IMR-90 (cell line): ENCODE results near the gene OVCA2. TPM values are rescaled to one million over a fixed set of nuclear protein-coding genes. Genes with fewer than 3 reads are reported as not detected.

Experiments used
- ATAC-seq: fragments of 200-7000 bp; cut with Tn5 transposase; 2 replicates; pipeline ENCODE4 v1.9.1; 2020; ENCODE audit warnings: low read depth, mild to moderate bottlenecking, moderate library complexity
- BruUV-seq: library from RNA; stranded (reverse); fragments of 400-500 nt; replicated peaks from 2 replicates; lab custom pipeline; 2021; lab: Mats Ljungman, UMichigan
- CTCF ChIA-PET: fragments of 300-600 bp; formaldehyde crosslinking; extraction: SDS; loops from one replicate; lab custom pipeline; 2021; ENCODE audit warnings: antibody characterized with exemption; lab: Yijun Ruan, JAX
- POLR2A ChIA-PET: fragments of 300-600 bp; sonication (Branson Sonifier 250); formaldehyde crosslinking; loops from one replicate; lab custom pipeline; 2022; ENCODE audit warnings: antibody characterized with exemption; ENCODE audit not compliant: unreplicated experiment; lab: Charles Lee
- DNase-seq: peaks from one replicate; pipeline ENCODE4 v3.0.0; 2013
- H2AFZ ChIP-seq: replicated peaks from 2 replicates; pipeline ENCODE3; 2013; ENCODE audit warnings: low read length, mild to moderate bottlenecking; ENCODE audit not compliant: poor library complexity
- H2AK5ac ChIP-seq: 2 replicates; pipeline ENCODE4 v1.6.1; 2013; ENCODE audit warnings: low read depth, low read length, inconsistent platforms
- H2AK9ac ChIP-seq: replicated peaks from 2 replicates; pipeline ENCODE3; 2013; ENCODE audit warnings: mild to moderate bottlenecking, low read depth, low read length, moderate library complexity; ENCODE audit not compliant: poor library complexity
- H2BK120ac ChIP-seq: 2 replicates; pipeline ENCODE4 v1.6.1; 2013; ENCODE audit warnings: low read depth, low read length, inconsistent platforms
- H2BK15ac ChIP-seq: 3 replicates; pipeline ENCODE4 v1.6.1; 2013; ENCODE audit warnings: low read depth, low read length, inconsistent platforms
- H2BK20ac ChIP-seq: 2 replicates; pipeline ENCODE4 v1.6.1; 2013; ENCODE audit warnings: low read depth, mild to moderate bottlenecking, inconsistent platforms, low read length, moderate library complexity
- H2BK5ac ChIP-seq: 2 replicates; pipeline ENCODE4 v1.6.1; 2013; ENCODE audit warnings: mild to moderate bottlenecking, low read depth, low read length, inconsistent platforms; ENCODE audit not compliant: poor library complexity, severe bottlenecking
- H3K14ac ChIP-seq: replicated peaks from 2 replicates; pipeline ENCODE4 v1.6.1; 2013; ENCODE audit warnings: low read depth, low read length, inconsistent platforms
- H3K18ac ChIP-seq: 2 replicates; pipeline ENCODE4 v1.6.1; 2013; ENCODE audit warnings: low read depth, low read length, control low read depth
- H3K23ac ChIP-seq: 2 replicates; pipeline ENCODE4 v1.6.1; 2013; ENCODE audit warnings: low read depth, low read length, inconsistent platforms
- H3K27ac ChIP-seq: 2 replicates; pipeline ENCODE4 v1.5.1; 2013; ENCODE audit warnings: mild to moderate bottlenecking, control low read depth, low read length; ENCODE audit not compliant: insufficient read depth
- H3K27me3 ChIP-seq: 2 replicates; pipeline ENCODE4 v1.6.1; 2013; ENCODE audit warnings: low read length; ENCODE audit not compliant: control insufficient read depth, insufficient read depth
- H3K36me3 ChIP-seq: 2 replicates; pipeline ENCODE4 v1.6.1; 2013; ENCODE audit warnings: low read length, mixed read lengths; ENCODE audit not compliant: control insufficient read depth, insufficient read depth
- H3K4ac ChIP-seq: 2 replicates; pipeline ENCODE4 v1.6.1; 2013; ENCODE audit warnings: low read depth, low read length, inconsistent platforms
- H3K4me1 ChIP-seq: 2 replicates; pipeline ENCODE4 v1.6.1; 2013; ENCODE audit warnings: low read length, mixed read lengths; ENCODE audit not compliant: control insufficient read depth, insufficient read depth
- H3K4me2 ChIP-seq: 2 replicates; pipeline ENCODE4 v1.6.1; 2013; ENCODE audit warnings: low read depth, mild to moderate bottlenecking, control low read depth, low read length, moderate library complexity
- H3K4me3 ChIP-seq: 2 replicates; pipeline ENCODE4 v1.5.1; 2013; ENCODE audit warnings: low read depth, mild to moderate bottlenecking, control low read depth, low read length, moderate library complexity; ENCODE audit not compliant: insufficient read depth
- H3K56ac ChIP-seq: 2 replicates; pipeline ENCODE4 v1.6.1; 2013; ENCODE audit warnings: low read length, inconsistent platforms; ENCODE audit not compliant: insufficient read depth; ENCODE audit errors: extremely low read depth
- H3K79me1 ChIP-seq, 2 experiments: 2 replicates each; pipeline ENCODE4 v1.6.1; 2013; ENCODE audit warnings: low read length in 2 of 2, inconsistent platforms in 1 of 2, low read depth in 1 of 2
- H3K9ac ChIP-seq: 2 replicates; pipeline ENCODE4 v1.6.1; 2013; ENCODE audit warnings: low read depth, low read length, control low read depth
- H3K9me1 ChIP-seq: 2 replicates; pipeline ENCODE4 v1.6.1; 2013; ENCODE audit warnings: low read length, inconsistent platforms; ENCODE audit not compliant: insufficient read depth
- H3K9me3 ChIP-seq: 2 replicates; pipeline ENCODE4 v1.6.1; 2013; ENCODE audit warnings: low read length; ENCODE audit not compliant: control insufficient read depth, insufficient read depth
- H4K20me1 ChIP-seq: 2 replicates; pipeline ENCODE4 v1.6.1; 2013; ENCODE audit warnings: low read length, inconsistent platforms; ENCODE audit not compliant: insufficient read depth
- H4K5ac ChIP-seq: 2 replicates; pipeline ENCODE4 v1.6.1; 2013; ENCODE audit warnings: mild to moderate bottlenecking, low read depth, low read length, control low read depth
- H4K8ac ChIP-seq, 2 experiments: 2 replicates each; pipeline ENCODE4 v1.6.1; 2013; ENCODE audit warnings: low read depth in 2 of 2, low read length in 2 of 2, control low read depth in 1 of 2, inconsistent platforms in 1 of 2
- H4K91ac ChIP-seq: 2 replicates; pipeline ENCODE4 v1.6.1; 2013; ENCODE audit warnings: low read depth, low read length, inconsistent platforms; ENCODE audit not compliant: insufficient read depth
- WGBS, 2 experiments: methylation state at CpG; one replicate each; pipeline versions ENCODE4 v1.1.5 to v1.1.7; 2013; ENCODE audit warnings: missing lambda C conversion rate in 2 of 2; ENCODE audit not compliant: insufficient read length in 1 of 2; ENCODE audit errors: extremely low coverage in 2 of 2; 5-methylcytosine and 5-hydroxymethylcytosine counted together
- dilution Hi-C: fragments of 300-500 bp; cut with HindIII; formaldehyde crosslinking; loops from one replicate; pipeline ENCODE4 v1.14.3; 2018; ENCODE audit warnings: low sequenced_read_pairs; ENCODE audit not compliant: unreplicated experiment
- in situ Hi-C: fragments of 300-500 bp; cut with MboI; formaldehyde crosslinking; loops from 3 replicates; pipeline ENCODE4 v1.14.3; 2019; ENCODE audit warnings: low sequenced_read_pairs, inconsistent platforms, mixed read lengths
- intact Hi-C: fragments of 100-400 bp; cut with micrococcal nuclease; formaldehyde crosslinking; loops from 2 replicates; pipeline ENCODE4 v1.10.0; 2022
- polyA plus RNA-seq, 3 experiments: library from polyadenylated mRNA; depleted of rRNA; stranded (reverse); fragments of >200 nt; gene quantifications; 2 replicates each; pipeline ENCODE4 v1.2.3, GENCODE V29; 2012; ENCODE audit warnings: low replicate concordance in 1 of 3
- total RNA-seq: library from RNA; depleted of rRNA; stranded (reverse); fragments of >200 nt; gene quantifications from 2 replicates; pipeline ENCODE4 v1.2.3, GENCODE V29; 2012
- TF ChIP-seq, protein P1 (sequence below): fragments of 150-350 bp; IDR thresholded peaks from 2 replicates; pipeline ENCODE4 v1.6.1; 2017; ENCODE audit warnings: mild to moderate bottlenecking, antibody characterized with exemption, low read length, low read depth

The OVCA2 gene
- total and polyA plus RNA-seq, 2 of the 4 experiments (the other 2 are of a cell fraction), result 38.7 to 46.9 TPM

GRCh38 chr17:2074919-2075318 lies 33.1 kb downstream of the OVCA2 start:
- in situ Hi-C loops (no loop called here), dilution Hi-C loops (no loop called here), intact Hi-C loops (no loop called here)
- Histone ChIP-seq H2BK120ac (peak overlapping the region; percentile 69; the same call in 1 of the 2 replicates), H2AFZ (no peak overlapping the region), H3K9me1 (peaks cover 26% of the 10 kb centered on the region), H2BK5ac (peak overlapping the region; percentile 38), H3K56ac (no peak overlapping the region), H2BK20ac (0 out of 2 replicates have a peak overlapping the region, but pooled peaks have one; percentile 54), H3K27me3 (no peaks in the 10 kb centered on the region), H3K18ac (no peak overlapping the region), H3K36me3 (peaks cover 21% of the 10 kb centered on the region), H3K4me1 (peaks cover 44% of the 10 kb centered on the region), H3K4me2 (no peak overlapping the region), H3K9ac (no peak overlapping the region), H4K91ac (peak overlapping the region; percentile 60; the same call in 1 of the 2 replicates), H3K23ac (no peak overlapping the region), H3K79me1 (peaks cover 11 to 44% of the 10 kb centered on the region in 2 experiments), H3K27ac (no peak overlapping the region), H3K14ac (no peak overlapping the region), H3K4ac (peak overlapping the region; percentile 74), H3K4me3 (no peak overlapping the region), H4K5ac (no peak overlapping the region), H4K20me1 (no peaks in the 10 kb centered on the region), H2AK5ac (peak overlapping the region; percentile 59; the same call in 1 of the 2 replicates), H2BK15ac (no peak overlapping the region; the same call in 2 of the 3 replicates), H4K8ac (peak overlapping the region in 1 of 2 experiments; percentile 86; a peak in 2 of 4 replicates), H3K9me3 (no peaks in the 10 kb centered on the region), H2AK9ac (peak overlapping the region; percentile 46)
- 93% methylated on average over 3 of the region's 10 CpGs; no CpG with 5 or more reads in 1 of the 2 experiments for WGBS, 2 experiments
- CTCF ChIA-PET, result interaction anchor here (0.6 to 1.2 kb wide), 3 partner anchors 13 to 233 kb away, joined by 3 to 4 read pairs (median 3); no protein-coding TSS in a partner anchor
- POLR2A ChIA-PET, result no interaction called here
- ATAC-seq, result no peak
- no peak for DNase-seq
- no TSS peak for BruUV-seq
- TF ChIP-seq, protein P1, sequence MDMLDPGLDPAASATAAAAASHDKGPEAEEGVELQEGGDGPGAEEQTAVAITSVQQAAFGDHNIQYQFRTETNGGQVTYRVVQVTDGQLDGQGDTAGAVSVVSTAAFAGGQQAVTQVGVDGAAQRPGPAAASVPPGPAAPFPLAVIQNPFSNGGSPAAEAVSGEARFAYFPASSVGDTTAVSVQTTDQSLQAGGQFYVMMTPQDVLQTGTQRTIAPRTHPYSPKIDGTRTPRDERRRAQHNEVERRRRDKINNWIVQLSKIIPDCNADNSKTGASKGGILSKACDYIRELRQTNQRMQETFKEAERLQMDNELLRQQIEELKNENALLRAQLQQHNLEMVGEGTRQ, result no peak
